ENCODE results near the gene ALKBH6. TPM values are rescaled to one million over a fixed set of nuclear protein-coding genes. Genes with fewer than 3 reads are reported as not detected.

Gene ALKBH6
- total and polyA plus RNA-seq, 2 of the 13 experiments (the other 11 are each of a cell fraction or from before 2014, with no cell fraction given), result 13.7 to 18.1 TPM

DNA sequence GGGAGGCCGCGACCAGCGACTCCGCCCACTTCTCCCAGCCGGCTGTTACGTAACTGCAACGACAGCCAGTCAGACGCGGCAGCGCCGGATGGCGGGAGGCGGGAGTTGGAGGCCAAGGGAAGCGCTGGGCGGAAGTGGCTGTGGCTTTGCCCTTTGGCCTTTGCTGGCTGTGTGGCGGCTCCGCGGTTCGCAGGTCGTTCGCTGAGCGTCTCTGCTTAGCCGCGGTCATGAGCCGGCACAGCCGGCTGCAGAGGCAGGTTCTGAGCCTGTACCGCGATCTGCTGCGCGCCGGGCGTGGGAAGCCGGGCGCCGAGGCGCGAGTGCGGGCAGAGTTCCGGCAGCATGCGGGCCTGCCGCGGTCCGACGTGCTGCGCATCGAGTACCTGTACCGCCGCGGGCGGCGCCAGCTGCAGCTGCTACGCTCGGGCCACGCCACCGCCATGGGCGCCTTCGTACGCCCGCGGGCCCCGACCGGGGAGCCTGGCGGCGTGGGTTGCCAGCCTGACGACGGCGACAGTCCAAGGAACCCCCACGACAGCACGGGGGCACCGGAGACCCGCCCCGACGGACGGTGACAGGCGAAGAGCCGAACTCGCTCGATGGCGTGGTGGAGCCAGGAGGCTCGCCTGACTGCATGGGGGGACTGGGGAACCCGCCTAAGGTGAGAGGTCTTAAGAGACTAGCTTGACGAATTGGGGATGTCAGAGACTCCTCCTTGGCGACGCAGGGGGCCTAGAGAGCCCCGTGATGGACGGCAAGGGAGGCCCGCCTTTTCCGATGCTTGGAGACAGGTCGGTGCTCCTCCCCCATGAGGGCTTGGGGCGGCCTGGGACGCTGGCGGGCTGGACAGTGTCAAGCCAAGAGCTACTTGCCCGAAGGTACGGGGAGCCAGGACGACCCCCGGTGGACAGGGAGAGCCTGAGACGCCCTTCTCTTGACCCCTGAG is 18.7 kb downstream of the ALKBH6 start, which contains the start of gene SDHAF1 (continued):
- TF ChIP-seq, protein P1, sequence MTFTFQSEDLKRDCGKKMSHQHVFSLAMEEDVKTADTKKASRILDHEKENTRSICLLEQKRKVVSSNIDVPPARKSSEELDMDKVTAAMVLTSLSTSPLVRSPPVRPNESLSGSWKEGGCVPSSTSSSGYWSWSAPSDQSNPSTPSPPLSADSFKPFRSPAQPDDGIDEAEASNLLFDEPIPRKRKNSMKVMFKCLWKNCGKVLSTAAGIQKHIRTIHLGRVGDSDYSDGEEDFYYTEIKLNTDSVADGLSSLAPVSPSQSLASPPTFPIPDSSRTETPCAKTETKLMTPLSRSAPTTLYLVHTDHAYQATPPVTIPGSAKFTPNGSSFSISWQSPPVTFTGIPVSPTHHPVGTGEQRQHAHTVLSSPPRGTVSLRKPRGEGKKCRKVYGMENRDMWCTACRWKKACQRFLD (CRISPR knock-in tag; IDR thresholded peaks at IDR 0.05; ENCODE audit: borderline replicate concordance), result peak; percentile 56; the same call in 1 of the 2 replicates
- TF ChIP-seq SRSF1 (optimal IDR thresholded peaks at IDR 0.05; ENCODE audit: low read depth, low read length), result peak; percentile 69
- TF ChIP-seq, protein P2, sequence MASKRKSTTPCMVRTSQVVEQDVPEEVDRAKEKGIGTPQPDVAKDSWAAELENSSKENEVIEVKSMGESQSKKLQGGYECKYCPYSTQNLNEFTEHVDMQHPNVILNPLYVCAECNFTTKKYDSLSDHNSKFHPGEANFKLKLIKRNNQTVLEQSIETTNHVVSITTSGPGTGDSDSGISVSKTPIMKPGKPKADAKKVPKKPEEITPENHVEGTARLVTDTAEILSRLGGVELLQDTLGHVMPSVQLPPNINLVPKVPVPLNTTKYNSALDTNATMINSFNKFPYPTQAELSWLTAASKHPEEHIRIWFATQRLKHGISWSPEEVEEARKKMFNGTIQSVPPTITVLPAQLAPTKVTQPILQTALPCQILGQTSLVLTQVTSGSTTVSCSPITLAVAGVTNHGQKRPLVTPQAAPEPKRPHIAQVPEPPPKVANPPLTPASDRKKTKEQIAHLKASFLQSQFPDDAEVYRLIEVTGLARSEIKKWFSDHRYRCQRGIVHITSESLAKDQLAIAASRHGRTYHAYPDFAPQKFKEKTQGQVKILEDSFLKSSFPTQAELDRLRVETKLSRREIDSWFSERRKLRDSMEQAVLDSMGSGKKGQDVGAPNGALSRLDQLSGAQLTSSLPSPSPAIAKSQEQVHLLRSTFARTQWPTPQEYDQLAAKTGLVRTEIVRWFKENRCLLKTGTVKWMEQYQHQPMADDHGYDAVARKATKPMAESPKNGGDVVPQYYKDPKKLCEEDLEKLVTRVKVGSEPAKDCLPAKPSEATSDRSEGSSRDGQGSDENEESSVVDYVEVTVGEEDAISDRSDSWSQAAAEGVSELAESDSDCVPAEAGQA (IDR thresholded peaks at IDR 0.05; ENCODE audit: low read depth), result no peak; the same call in none of the 2 replicates
- TF ChIP-seq, protein P2 (CRISPR knock-in tag; IDR thresholded peaks at IDR 0.05; ENCODE audit: borderline replicate concordance), result no peak
- no peak; the same call in 1 of the 2 replicates for TF ChIP-seq BRD4 (CRISPR knock-in tag; IDR thresholded peaks at IDR 0.05)
- TF ChIP-seq, protein P3, sequence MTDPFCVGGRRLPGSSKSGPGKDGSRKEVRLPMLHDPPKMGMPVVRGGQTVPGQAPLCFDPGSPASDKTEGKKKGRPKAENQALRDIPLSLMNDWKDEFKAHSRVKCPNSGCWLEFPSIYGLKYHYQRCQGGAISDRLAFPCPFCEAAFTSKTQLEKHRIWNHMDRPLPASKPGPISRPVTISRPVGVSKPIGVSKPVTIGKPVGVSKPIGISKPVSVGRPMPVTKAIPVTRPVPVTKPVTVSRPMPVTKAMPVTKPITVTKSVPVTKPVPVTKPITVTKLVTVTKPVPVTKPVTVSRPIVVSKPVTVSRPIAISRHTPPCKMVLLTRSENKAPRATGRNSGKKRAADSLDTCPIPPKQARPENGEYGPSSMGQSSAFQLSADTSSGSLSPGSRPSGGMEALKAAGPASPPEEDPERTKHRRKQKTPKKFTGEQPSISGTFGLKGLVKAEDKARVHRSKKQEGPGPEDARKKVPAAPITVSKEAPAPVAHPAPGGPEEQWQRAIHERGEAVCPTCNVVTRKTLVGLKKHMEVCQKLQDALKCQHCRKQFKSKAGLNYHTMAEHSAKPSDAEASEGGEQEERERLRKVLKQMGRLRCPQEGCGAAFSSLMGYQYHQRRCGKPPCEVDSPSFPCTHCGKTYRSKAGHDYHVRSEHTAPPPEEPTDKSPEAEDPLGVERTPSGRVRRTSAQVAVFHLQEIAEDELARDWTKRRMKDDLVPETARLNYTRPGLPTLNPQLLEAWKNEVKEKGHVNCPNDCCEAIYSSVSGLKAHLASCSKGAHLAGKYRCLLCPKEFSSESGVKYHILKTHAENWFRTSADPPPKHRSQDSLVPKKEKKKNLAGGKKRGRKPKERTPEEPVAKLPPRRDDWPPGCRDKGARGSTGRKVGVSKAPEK (CRISPR knock-in tag; IDR thresholded peaks at IDR 0.05; ENCODE audit: borderline replicate concordance), result no peak; the same call in 1 of the 2 replicates
- TF ChIP-seq, protein P4, sequence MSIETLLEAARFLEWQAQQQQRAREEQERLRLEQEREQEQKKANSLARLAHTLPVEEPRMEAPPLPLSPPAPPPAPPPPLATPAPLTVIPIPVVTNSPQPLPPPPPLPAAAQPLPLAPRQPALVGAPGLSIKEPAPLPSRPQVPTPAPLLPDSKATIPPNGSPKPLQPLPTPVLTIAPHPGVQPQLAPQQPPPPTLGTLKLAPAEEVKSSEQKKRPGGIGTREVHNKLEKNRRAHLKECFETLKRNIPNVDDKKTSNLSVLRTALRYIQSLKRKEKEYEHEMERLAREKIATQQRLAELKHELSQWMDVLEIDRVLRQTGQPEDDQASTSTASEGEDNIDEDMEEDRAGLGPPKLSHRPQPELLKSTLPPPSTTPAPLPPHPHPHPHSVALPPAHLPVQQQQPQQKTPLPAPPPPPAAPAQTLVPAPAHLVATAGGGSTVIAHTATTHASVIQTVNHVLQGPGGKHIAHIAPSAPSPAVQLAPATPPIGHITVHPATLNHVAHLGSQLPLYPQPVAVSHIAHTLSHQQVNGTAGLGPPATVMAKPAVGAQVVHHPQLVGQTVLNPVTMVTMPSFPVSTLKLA (IDR thresholded peaks at IDR 0.05), result 0 out of 2 replicates have a peak, but pooled peaks have one; percentile 8
- TF ChIP-seq BHLHE40 (IDR thresholded peaks at IDR 0.05; ENCODE audit: low read length), result no peak
- TF ChIP-seq NCOA5 (CRISPR knock-in tag; IDR thresholded peaks at IDR 0.05), result no peak
- peak; percentile 69; the same call in 1 of the 2 replicates for TF ChIP-seq ZNF124 (CRISPR knock-in tag; IDR thresholded peaks at IDR 0.05)
- peak; percentile 42; the same call in 1 of the 2 replicates for TF ChIP-seq ZNF232 (CRISPR knock-in tag; IDR thresholded peaks at IDR 0.05; ENCODE audit: borderline replicate concordance)
- 0 out of 2 replicates have a peak, but pooled peaks have one; percentile 71 for TF ChIP-seq FLYWCH1 (CRISPR knock-in tag; IDR thresholded peaks at IDR 0.05)
- TF ChIP-seq, protein P5, sequence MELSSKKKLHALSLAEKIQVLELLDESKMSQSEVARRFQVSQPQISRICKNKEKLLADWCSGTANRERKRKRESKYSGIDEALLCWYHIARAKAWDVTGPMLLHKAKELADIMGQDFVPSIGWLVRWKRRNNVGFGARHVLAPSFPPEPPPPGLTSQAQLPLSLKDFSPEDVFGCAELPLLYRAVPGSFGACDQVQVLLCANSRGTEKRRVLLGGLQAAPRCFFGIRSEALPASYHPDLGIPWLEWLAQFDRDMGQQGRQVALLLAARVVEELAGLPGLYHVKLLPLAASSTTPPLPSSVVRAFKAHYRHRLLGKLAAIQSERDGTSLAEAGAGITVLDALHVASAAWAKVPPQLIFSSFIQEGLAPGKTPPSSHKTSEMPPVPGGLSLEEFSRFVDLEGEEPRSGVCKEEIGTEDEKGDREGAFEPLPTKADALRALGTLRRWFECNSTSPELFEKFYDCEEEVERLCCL (CRISPR knock-in tag; IDR thresholded peaks at IDR 0.05; ENCODE audit: borderline replicate concordance), result 0 out of 2 replicates have a peak, but pooled peaks have one; percentile 24
- no peak for TF ChIP-seq TP53 (CRISPR knock-in tag; conservative IDR thresholded peaks at IDR 0.05)

Measured in HepG2 (cell line).